Endodermal cell (in vitro differentiated cells): ENCODE results near the gene ZC3H4. TPM values are rescaled to one million over a fixed set of nuclear protein-coding genes. Genes with fewer than 3 reads are reported as not detected.

ENCODE experiments used
- DNase-seq: peaks from one replicate; pipeline ENCODE4 v3.0.0-alpha.2; 2017
- H3K27ac ChIP-seq: 2 replicates; pipeline ENCODE4 v1.5.1; 2013; ENCODE audit warnings: mild to moderate bottlenecking, low read depth, low read length, moderate library complexity
- H3K27me3 ChIP-seq: 2 replicates; pipeline ENCODE4 v1.6.1; 2013; ENCODE audit warnings: mild to moderate bottlenecking, low read length, moderate library complexity; ENCODE audit not compliant: insufficient read depth, control insufficient read depth, poor library complexity, severe bottlenecking
- H3K36me3 ChIP-seq: 2 replicates; pipeline ENCODE4 v1.7.0; 2013; ENCODE audit warnings: mild to moderate bottlenecking, low read length, moderate library complexity; ENCODE audit not compliant: control insufficient read depth, insufficient read depth
- H3K4me1 ChIP-seq: one replicate; pipeline ENCODE4 v1.7.0; 2013; ENCODE audit warnings: low read length; ENCODE audit not compliant: control insufficient read depth, insufficient read depth
- H3K4me3 ChIP-seq: 2 replicates; pipeline ENCODE4 v1.5.1; 2013; ENCODE audit warnings: mild to moderate bottlenecking, low read length, moderate library complexity
- H3K9ac ChIP-seq: 2 replicates; pipeline ENCODE4 v1.6.1; 2013; ENCODE audit warnings: mild to moderate bottlenecking, low read length, moderate library complexity; ENCODE audit not compliant: poor library complexity, severe bottlenecking; ENCODE audit errors: extremely low read depth
- H3K9me3 ChIP-seq: 2 replicates; pipeline ENCODE4 v1.6.1; 2013; ENCODE audit warnings: mild to moderate bottlenecking, low read length, moderate library complexity; ENCODE audit not compliant: control insufficient read depth
- H3K27ac Mint-ChIP-seq: 2 replicates; pipeline ENCODE4 v1.8.0; 2020; ENCODE audit warnings: mixed read lengths
- H3K27me3 Mint-ChIP-seq: 2 replicates; pipeline ENCODE4 v1.8.0; 2021; ENCODE audit warnings: mild to moderate bottlenecking, mixed read lengths; ENCODE audit not compliant: insufficient read depth
- H3K36me3 Mint-ChIP-seq: 2 replicates; pipeline ENCODE4 v1.8.0; 2020; ENCODE audit warnings: low read depth, mixed read lengths
- H3K4me1 Mint-ChIP-seq: 2 replicates; pipeline ENCODE4 v1.8.0; 2020; ENCODE audit warnings: mixed read lengths
- H3K4me3 Mint-ChIP-seq: 2 replicates; pipeline ENCODE4 v1.8.0; 2020; ENCODE audit warnings: mild to moderate bottlenecking, moderate library complexity, mixed read lengths
- H3K9me3 Mint-ChIP-seq: 2 replicates; pipeline ENCODE4 v1.8.0; 2020; ENCODE audit warnings: mild to moderate bottlenecking, mixed read lengths
- WGBS, 2 experiments: methylation state at CpG; one replicate each; pipeline versions ENCODE4 v1.1.5 to v1.1.7; 2013; ENCODE audit warnings: missing lambda C conversion rate in 2 of 2, mixed read lengths in 1 of 2; ENCODE audit not compliant: insufficient coverage in 1 of 2, insufficient read length in 1 of 2; 5-methylcytosine and 5-hydroxymethylcytosine counted together
- total RNA-seq, 2 donors: library from RNA; stranded (reverse); fragmentation: NEBNext Ultra II Directional in 1 of 2; extraction: Animal tissue kit (Norgen Biotek cat#: 25700) in 1 of 2; gene quantifications; 2 replicates in 1 of 2; 3 replicates in 1 of 2; pipeline ENCODE4 v1.2.1, GENCODE V29; 2021
- TF ChIP-seq, protein P1 (sequence below): fragments of 200-600 bp; sonication (generic); conservative IDR thresholded peaks from 2 replicates; pipeline ENCODE4 v1.5.0; 2021; ENCODE audit warnings: antibody characterized with exemption, mild to moderate bottlenecking

The ZC3H4 gene
- total RNA-seq, 2 donors from 2014 or later, result 64.9 to 82.5 TPM

DNA sequence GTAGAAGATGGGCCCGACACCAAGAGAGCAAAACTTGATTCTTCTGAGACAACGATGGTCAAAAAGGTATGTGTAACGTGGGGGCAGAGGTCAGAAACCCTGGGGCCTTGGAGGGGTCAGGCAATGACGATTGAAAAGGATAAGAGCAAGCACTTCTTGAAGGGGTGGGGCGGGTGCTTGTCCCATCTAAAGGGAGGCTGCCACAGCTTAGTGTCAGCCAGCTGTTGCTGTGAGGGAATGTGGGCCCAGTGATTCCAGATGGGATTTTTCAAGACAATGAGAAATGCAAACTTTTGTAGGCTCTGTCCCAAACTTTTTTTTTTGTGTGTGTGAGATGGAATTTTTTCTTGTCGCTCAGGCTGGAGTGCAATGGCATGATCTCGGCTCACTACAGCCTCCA lies 41.6 kb upstream of the ZC3H4 start:
- H3K9me3 ChIP-seq, result no peaks in the 10 kb centered on the region
- no peaks in the 10 kb centered on the region for H3K9me3 Mint-ChIP-seq
- no peaks in the 10 kb centered on the region for H3K27me3 ChIP-seq
- H3K4me1 ChIP-seq, result peaks cover 31% of the 10 kb centered on the region
- peaks cover 80% of the 10 kb centered on the region for H3K36me3 Mint-ChIP-seq
- H3K9ac ChIP-seq, result no peak overlapping the region
- TF ChIP-seq, protein P1, sequence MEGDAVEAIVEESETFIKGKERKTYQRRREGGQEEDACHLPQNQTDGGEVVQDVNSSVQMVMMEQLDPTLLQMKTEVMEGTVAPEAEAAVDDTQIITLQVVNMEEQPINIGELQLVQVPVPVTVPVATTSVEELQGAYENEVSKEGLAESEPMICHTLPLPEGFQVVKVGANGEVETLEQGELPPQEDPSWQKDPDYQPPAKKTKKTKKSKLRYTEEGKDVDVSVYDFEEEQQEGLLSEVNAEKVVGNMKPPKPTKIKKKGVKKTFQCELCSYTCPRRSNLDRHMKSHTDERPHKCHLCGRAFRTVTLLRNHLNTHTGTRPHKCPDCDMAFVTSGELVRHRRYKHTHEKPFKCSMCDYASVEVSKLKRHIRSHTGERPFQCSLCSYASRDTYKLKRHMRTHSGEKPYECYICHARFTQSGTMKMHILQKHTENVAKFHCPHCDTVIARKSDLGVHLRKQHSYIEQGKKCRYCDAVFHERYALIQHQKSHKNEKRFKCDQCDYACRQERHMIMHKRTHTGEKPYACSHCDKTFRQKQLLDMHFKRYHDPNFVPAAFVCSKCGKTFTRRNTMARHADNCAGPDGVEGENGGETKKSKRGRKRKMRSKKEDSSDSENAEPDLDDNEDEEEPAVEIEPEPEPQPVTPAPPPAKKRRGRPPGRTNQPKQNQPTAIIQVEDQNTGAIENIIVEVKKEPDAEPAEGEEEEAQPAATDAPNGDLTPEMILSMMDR, result no peak
- H3K4me3 ChIP-seq, result no peak overlapping the region
- no peaks in the 10 kb centered on the region for H3K27me3 Mint-ChIP-seq
- no peak overlapping the region for H3K4me3 Mint-ChIP-seq
- peaks cover 64% of the 10 kb centered on the region for H3K4me1 Mint-ChIP-seq
- no peak overlapping the region for H3K27ac ChIP-seq
- H3K27ac Mint-ChIP-seq, result peak overlapping the region; percentile 31
- 82 to 92% methylated on average over 5 to 7 of the region's 7 CpGs for whole genome bisulfite sequencing, 2 experiments
- peaks cover 87% of the 10 kb centered on the region for H3K36me3 ChIP-seq
- no peak for DNase-seq

DNA sequence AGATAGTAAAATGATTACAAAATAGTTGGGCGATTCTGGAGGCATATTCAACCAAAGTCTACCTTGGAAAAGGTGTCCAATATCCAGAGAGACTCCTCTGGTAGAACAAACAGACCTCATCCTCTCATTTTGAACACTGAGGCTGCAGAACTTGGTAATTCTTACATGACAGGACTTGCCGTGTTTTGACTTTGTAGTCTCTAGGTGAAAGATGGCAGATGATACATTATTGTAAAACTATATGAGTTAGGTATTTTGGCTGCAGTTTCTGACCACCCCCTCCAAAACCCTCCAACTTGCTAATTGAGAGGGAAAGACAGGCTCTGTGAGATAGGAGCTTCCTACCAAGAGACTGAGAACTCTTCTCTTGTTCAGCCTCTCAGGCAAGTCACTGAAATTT lies 39.7 kb upstream of the ZC3H4 start:
- Histone ChIP-seq H3K4me1 (peaks cover 27% of the 10 kb centered on the region), H3K36me3 (peaks cover 87% of the 10 kb centered on the region), H3K9me3 (no peaks in the 10 kb centered on the region), H3K4me3 (no peak overlapping the region), H3K9ac (no peak overlapping the region), H3K27ac (no peak overlapping the region), H3K27me3 (no peaks in the 10 kb centered on the region)
- Mint-ChIP-seq H3K27ac (no peak overlapping the region), H3K4me1 (peaks cover 54% of the 10 kb centered on the region), H3K9me3 (no peaks in the 10 kb centered on the region), H3K27me3 (no peaks in the 10 kb centered on the region), H3K4me3 (no peak overlapping the region), H3K36me3 (peaks cover 80% of the 10 kb centered on the region)
- TF ChIP-seq, protein P1, result no peak
- 95 to 100% methylated on average over 1 to 2 of the region's 2 CpGs for WGBS, 2 experiments
- no peak for DNase-seq

DNA sequence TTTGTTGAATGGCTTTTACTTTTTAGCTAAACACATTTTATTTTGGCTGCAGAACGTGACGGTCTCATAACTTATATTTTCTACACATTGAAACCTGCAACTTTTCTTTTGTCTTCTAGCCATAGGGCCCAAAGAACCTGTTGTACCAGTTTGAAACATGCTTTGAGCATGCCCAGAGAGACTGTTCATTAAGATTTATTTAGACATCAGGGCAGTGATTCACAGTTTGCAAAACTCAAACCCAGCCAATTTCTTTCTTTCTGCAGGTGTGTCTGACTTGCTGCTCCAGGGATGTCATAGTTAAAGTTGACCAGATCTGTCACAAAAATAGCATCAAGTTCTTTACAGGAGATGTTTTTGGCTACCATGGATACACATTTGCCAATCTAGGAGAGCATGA lies 39.1 kb upstream of the ZC3H4 start:
- 88 to 96% methylated on average over 2 of the region's 2 CpGs for WGBS, 2 experiments
- H3K4me1 Mint-ChIP-seq, result peaks cover 49% of the 10 kb centered on the region
- no peak for DNase-seq
- TF ChIP-seq, protein P1, result no peak
- H3K36me3 Mint-ChIP-seq, result peaks cover 84% of the 10 kb centered on the region
- Histone ChIP-seq H3K4me1 (peaks cover 20% of the 10 kb centered on the region), H3K9ac (no peak overlapping the region), H3K4me3 (peak overlapping the region; percentile 12), H3K9me3 (no peaks in the 10 kb centered on the region), H3K27ac (no peak overlapping the region), H3K27me3 (no peaks in the 10 kb centered on the region), H3K36me3 (peaks cover 89% of the 10 kb centered on the region)
- H3K27ac Mint-ChIP-seq, result peak overlapping the region; percentile 62
- H3K9me3 Mint-ChIP-seq, result no peaks in the 10 kb centered on the region
- no peak overlapping the region for H3K4me3 Mint-ChIP-seq
- no peaks in the 10 kb centered on the region for H3K27me3 Mint-ChIP-seq
